Erythroblast (primary cell): ENCODE results near the gene SLC17A7.

Experiments
- GATA1 ChIP-seq: IDR thresholded peaks from 2 replicates; pipeline ENCODE4 v1.6.1; 2011; ENCODE audit warnings: low read depth, mild to moderate bottlenecking, control low read depth, low read length, moderate library complexity
- POLR2A ChIP-seq: IDR thresholded peaks from 2 replicates; pipeline ENCODE4 v1.6.1; 2011; ENCODE audit warnings: mild to moderate bottlenecking, low read length

- TF ChIP-seq POLR2A (peak; percentile 13), GATA1 (no peak)
Measured at GRCh38 chr19:49489601-49490167, 48.4 kb upstream of the SLC17A7 start.
